Measurements from ENCODE around the gene HCN3. TPM values are rescaled to one million over a fixed set of nuclear protein-coding genes. Genes with fewer than 3 reads are reported as not detected.

HCN3 gene
- total and polyA plus RNA-seq, 2 of the 13 experiments (the other 11 are each of a cell fraction or from before 2014, with no cell fraction given), result 2.4 to 10.2 TPM

GRCh38 chr1:155255243-155256007 lies 21.8 kb upstream of the HCN3 start, which contains the start of gene ENTREP3 (continued):
- TF ChIP-seq ZMAT3 (CRISPR knock-in tag; conservative IDR thresholded peaks at IDR 0.05) (no peak), KIAA2018 (CRISPR knock-in tag; IDR thresholded peaks at IDR 0.05; ENCODE audit: borderline replicate concordance) (no peak), ZNF713 (CRISPR knock-in tag; IDR thresholded peaks at IDR 0.05) (no peak), ETV5 (CRISPR knock-in tag; IDR thresholded peaks at IDR 0.05; ENCODE audit: borderline replicate concordance) (no peak), ZNF224 (CRISPR knock-in tag; IDR thresholded peaks at IDR 0.05) (no peak), ZBTB7B (CRISPR knock-in tag; IDR thresholded peaks at IDR 0.05) (no peak), NR0B2 (CRISPR knock-in tag; IDR thresholded peaks at IDR 0.05) (no peak), ZNF282 (IDR thresholded peaks at IDR 0.05; ENCODE audit: partially characterized antibody) (no peak), MNT (IDR thresholded peaks at IDR 0.05) (peak; percentile 20; the same call in 1 of the 2 replicates), NR2F1 (CRISPR knock-in tag; IDR thresholded peaks at IDR 0.05) (no peak), SCMH1 (CRISPR knock-in tag; IDR thresholded peaks at IDR 0.05; ENCODE audit: borderline replicate concordance) (no peak), FOXJ3 (CRISPR knock-in tag; IDR thresholded peaks at IDR 0.05; ENCODE audit: borderline replicate concordance) (no peak), ATRX (CRISPR knock-in tag; IDR thresholded peaks at IDR 0.05; ENCODE audit: borderline replicate concordance) (no peak), ZFYVE20 (CRISPR knock-in tag; IDR thresholded peaks at IDR 0.05; ENCODE audit: borderline replicate concordance, low read depth) (no peak), NFIB (CRISPR knock-in tag; IDR thresholded peaks at IDR 0.05; ENCODE audit: borderline replicate concordance) (no peak), ZNF264 (CRISPR knock-in tag; IDR thresholded peaks at IDR 0.05) (0 out of 2 replicates have a peak, but pooled peaks have one; percentile 27), MTF2 (CRISPR knock-in tag; IDR thresholded peaks at IDR 0.05; ENCODE audit: borderline replicate concordance) (no peak), ZNF773 (CRISPR knock-in tag; IDR thresholded peaks at IDR 0.05; ENCODE audit: borderline replicate concordance) (no peak), FIP1L1 (IDR thresholded peaks at IDR 0.05; ENCODE audit: borderline replicate concordance, insufficient read depth, low read depth, low read length) (no peak)
